NCI-H446 treated with DMSO at 0.1 percent for 48 hours (cell line): ENCODE measurements around the gene GRSF1.
"Not testable (repeated sequence)": the region's sequence is repeated elsewhere in the genome, so short reads cannot be mapped to it uniquely, and the experiment has no call there.

Source experiments
- DNase-seq: peaks from one replicate; lab custom pipeline; 2025; lab: John Stamatoyannopoulos, UW

Gene GRSF1

GRCh38 chr4:70833675-70834074 lies 6.0 kb downstream of the GRSF1 start:
- DNase-seq = no peak

DNA sequence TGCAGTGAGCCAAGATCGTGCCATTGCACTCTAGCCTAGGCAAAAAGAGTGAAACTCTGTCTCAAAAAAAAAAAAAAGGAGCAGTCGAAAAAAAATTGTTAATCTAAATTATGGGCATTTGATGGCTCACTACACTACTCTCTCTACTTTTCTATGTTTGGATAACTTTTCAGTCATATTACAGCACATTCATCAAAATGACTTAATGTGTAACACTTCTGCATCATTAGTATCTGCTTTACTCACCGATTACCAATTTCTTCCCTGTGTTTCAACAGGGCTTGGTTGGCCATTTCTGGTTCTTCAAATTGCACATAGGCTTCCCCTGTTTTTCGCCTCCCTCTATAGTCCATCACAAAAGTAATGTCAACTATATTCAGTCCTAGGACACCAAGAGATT lies 8.4 kb downstream of the GRSF1 start:
- DNase-seq = no peak

GRCh38 chr4:70830054-70830453 lies 9.6 kb downstream of the GRSF1 start:
- DNase-seq = no peak

GRCh38 chr4:70829492-70829891 lies 10.2 kb downstream of the GRSF1 start:
- DNase-seq = no peak

DNA sequence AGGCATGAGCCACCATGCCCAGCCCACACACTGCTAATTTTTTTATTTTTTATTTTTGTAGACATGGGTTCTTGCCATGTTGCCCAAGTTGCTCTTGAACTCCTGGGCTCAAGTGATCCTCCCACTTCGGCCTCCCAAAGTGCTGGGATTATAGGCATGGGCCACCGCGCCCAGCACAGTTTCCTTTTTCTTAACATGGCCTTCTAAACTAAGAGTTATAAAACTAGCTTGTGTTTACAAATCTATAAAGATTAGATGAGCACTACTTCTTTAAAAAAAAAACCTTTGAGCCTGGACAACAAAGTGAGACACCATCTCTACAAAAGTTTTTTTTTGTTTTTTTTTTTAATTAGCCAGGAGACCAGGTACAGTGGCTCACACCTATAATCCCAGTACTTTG lies 10.7 kb downstream of the GRSF1 start:
- no peak for DNase-seq

GRCh38 chr4:70818921-70819320 lies 20.8 kb downstream of the GRSF1 start:
- no peak for DNase-seq

DNA sequence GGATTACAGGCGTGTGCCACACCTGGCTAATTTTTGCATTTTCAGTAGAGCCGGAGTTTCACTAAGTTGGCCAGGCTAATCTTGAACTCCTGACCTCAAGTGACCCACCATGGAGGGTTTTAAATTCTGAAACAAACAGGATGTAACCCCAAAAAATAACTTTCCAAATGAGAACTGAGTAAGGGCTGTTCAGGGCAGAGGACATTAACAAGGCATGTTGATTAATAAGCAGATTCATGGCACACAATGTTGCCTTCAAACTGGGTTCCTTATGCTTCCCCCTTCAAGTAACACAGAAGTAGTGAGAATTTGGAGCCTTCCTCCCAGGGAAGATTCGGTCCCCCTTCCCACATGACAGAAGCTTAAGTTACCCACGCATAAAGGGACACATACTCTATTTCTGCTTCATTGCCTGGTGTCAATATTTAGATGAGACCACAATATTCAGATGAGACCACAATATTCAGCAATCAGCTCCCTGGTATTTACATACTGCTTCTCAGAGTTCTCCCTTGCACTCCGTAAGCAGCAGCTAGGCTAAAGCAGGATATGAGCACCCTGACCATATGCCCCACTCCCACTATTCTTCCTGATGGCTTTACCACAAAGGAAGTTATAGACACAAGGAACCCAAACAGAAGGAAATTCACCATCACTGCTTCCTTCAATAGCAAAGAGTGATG lies 21.4 kb downstream of the GRSF1 start:
- DNase-seq = no peak

DNA sequence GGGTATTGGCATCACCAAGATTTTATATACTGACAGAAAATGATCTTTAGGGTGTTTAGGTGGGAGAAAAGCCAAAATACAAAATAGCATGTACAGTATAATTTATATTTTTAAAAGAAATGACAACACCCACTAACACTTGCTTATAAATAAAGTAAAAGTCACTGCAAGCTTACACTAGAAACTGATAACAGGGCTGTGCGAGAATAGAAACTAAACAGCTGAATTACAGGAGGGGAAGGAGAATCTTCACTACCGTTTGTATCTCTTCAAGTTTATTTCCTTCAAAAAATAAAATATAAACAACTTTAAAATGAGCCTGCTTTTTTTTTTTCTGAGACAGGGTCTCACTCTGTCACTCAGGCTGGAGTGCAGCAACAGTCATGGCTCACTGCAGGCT lies 22.8 kb downstream of the GRSF1 start:
- DNase-seq = no peak

- DNase-seq = no peak
Measured at GRCh38 chr4:70815370-70815769, 24.3 kb downstream of the GRSF1 start.

GRCh38 chr4:70808151-70808550 lies 31.5 kb downstream of the GRSF1 start:
- no peak for DNase-seq

DNA sequence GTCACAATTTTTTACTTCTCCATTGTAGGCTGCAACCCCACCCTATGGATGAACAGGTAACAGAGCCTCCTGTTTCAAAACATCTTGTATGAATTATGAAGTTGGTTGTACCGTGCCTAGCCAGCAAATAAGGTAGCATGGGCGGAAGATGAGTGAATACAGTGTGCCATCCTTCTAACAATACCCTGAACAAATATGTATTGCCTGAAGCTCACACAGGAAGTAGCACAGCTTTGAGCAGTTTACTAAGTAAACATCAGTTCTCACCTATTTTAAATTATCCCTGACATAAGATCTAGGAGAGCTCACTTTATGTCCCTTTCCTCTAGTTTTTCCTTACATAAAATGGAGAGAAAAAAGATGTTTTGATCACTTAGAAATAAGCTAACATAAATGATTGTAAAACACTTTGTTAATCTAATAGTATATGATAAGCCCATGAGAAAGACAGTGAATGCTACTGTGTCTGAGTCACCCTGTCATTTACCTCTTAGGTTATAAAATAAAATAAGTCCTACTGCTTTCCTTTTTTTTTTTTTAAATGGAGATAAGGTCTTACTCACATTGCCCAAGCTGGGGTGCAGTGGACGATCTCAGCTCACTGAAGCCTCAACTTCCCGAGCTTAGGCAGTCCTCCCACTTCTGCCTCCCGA lies 36.6 kb downstream of the GRSF1 start:
- no peak for DNase-seq

- DNase-seq = no peak
Measured at GRCh38 chr4:70801265-70801809, 38.4 kb downstream of the GRSF1 start.

- no peak for DNase-seq
Measured at GRCh38 chr4:70793626-70794025, 46.1 kb downstream of the GRSF1 start.

DNA sequence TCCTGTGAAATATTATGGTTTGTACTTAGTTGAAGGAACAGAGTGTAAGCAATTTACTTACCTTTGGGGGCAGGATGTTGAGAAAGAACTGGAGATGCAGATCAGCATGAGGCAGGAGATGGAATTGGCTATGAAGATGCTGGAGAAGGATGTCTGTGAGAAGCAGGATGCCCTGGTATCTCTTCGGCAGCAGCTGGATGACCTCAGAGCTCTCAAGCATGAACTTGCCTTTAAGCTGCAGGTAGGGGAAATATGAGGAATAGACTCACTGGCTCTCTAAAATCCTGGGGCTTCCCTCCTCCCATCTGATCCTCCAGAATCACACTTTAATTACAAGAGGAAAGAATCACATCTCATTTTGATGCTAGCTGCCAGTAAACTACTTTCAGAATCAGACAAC lies 51.0 kb downstream of the GRSF1 start:
- no peak for DNase-seq

- no peak for DNase-seq
Measured at GRCh38 chr4:70787496-70787895, 52.2 kb downstream of the GRSF1 start.

DNA sequence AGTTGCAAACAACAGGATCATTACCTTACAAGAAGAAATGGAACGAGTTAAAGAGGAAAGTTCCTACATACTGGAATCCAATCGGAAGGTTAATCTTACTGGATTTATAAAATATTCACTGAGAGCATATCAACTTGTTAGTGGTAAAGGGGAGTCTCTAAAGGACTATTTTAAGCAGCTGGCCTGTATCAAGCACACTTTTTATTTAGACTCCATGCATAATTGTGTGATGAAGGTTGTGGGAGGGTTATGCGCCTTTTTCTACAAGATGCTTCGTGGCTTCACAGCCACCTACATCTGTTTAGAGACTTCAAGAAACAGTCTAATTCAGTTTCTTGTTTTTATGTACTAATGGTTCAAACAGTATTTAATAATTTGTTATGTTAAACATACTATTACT lies 56.6 kb downstream of the GRSF1 start:
- no peak for DNase-seq

DNA sequence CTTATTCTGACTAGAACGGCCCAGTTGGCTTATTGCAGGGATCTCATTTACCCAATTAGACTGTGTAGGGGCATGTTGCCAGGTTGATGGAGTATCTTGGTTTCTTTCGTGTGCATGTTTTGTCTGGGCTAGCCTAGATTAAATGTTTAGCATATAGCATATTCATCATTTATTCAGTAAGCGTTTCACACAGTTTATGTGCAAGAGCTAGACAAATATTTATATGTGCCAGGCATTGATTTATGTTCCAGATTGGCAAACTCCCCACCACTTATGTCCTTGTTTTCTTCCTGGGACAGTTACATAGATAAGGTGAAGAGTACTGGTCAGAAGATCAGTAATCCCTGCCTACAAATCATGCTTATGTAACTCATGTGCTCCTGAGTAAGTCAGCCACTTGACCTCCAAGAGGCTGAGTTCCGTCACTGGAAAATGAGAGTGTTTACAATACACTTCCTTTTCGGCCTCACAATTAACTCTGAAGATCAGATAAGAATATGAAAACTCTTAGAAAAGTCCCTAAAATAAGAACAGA lies 60.7 kb downstream of the GRSF1 start:
- DNase-seq = no peak

GRCh38 chr4:70772929-70773555 lies 66.6 kb downstream of the GRSF1 start:
- DNase-seq = no peak

DNA sequence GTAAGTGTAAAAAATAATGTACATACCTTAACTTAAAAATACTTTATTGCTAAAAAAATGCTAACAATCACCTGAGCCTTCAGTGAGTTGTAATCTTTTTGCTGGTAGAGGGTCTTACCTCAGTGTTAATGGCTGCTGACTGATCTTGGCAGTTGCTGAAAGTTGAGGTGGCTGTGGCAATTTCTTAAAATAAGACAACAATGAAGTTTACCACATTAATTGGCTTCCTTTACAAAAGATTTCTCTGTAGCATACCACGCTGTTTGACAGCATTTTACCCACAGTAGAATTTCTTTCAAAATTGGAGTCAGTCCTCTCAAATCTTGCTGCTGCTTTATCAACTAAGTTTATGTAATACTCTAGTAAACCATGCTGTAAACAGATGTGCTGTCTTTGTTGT lies 70.3 kb downstream of the GRSF1 start:
- not testable (repeated sequence) for DNase-seq

GRCh38 chr4:70768301-70768948 lies 71.3 kb downstream of the GRSF1 start:
- DNase-seq = no peak
